Measurements from ENCODE around the gene TMEM202.
A peak's percentile ranks its signal among the peaks of the same experiment; 100 is the strongest.
"Not testable (repeated sequence)": the region's sequence is repeated elsewhere in the genome, so short reads cannot be mapped to it uniquely, and the experiment has no call there.

The TMEM202 gene, protein sequence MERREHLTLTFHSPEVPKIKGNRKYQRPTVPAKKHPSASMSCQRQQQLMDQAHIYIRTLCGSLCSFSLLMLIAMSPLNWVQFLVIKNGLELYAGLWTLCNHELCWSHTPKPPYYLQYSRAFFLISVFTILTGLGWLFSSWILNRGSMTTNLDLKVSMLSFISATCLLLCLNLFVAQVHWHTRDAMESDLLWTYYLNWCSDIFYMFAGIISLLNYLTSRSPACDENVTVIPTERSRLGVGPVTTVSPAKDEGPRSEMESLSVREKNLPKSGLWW

DNA sequence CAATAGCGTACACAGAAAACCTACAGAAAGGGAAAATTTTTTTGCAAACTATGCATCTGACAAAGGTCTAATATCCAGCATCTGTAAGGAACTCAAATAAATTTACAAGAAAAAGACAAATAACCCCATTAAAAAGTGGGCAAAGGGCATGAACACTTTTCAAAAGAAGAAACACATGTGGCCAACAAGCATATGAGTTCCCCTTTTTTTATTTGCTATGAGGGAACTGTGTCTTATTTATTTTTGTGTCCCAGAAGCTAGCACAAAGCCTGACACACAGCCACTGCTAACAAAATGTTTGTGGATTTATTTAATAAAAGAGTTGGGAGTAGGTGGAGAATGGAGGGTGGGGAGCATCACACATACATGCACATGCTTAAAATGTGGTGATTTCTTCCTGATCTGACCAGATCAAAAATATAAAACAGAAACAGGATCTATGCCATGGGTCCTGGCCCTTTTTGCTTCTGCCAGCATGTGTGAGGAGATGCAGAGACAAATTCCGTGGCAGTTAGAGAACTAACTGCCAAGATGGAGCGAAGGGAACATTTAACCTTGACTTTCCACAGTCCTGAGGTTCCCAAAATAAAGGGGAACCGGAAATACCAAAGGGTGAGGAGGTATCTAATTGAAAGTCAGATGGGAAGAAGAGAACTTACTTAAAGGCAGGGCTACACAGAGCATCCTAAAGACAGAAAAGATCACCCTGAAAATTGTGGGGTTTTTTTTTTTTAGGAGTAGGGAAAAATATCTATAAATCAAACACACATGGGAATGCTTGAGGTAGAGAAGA lies at the start of gene TMEM202:
Gene TMEM202, plus strand, starts transcription at position 510 of the 793 bp plus-strand sequence. Its CDS starts 22 bp downstream, at position 532.
- DNase-seq, result no peak

DNA sequence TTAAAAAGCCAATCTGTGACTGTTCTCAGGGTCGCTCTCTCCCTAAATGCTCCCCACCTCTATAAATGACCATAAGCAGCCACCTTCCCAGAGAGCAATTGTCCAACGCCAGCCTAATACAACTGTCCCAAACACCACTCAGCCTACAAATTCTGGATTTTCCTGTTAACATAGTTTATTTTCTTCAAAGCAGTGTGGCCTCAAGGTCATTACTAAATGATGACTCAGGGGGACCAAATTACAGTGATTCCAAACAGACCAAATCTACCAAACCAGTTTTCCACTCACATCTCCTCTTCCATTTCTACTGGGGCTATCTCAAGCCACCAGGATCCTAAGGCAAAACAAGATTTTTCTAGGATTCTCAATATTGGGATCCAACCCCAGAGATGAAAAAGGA lies 44.8 kb upstream of the TMEM202 start:
- no peak for DNase-seq

DNA sequence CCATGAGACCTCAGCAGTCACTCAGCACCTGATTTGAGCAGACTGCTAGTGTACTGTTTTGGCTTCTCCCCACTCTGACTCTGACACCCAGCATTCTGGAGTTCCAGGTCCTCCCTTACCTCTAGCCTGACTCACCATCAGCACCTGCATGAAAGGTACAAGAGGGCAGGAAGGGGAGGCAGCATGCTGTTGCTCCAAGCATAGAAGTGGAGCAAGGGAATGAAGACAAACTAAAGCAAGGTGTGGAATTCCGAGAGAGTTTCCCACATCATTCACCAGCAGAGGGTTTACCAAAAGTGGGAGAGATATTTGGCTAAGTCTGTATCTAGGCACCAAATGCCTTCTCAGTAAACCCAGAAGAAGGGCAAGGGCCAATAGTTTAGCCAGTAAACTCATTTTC lies 43.6 kb upstream of the TMEM202 start:
- no peak for DNase-seq

DNA sequence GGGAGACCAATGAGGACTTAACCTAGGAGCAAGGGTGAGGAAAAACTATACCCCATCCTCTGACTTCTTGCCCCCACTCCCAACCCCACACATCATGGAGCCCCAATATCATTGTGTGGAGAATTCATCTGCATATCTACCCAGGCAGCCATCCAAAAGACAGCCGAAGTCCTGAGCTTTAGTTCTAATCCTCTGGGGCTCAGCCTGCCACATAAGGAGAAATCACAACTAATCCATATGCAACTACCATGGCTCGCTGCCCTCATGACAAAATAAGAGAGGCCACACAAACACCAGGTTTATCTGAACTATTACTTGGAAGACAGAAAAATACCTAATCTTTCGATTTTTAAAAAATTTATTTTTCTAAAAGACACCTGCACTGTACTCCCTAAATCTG lies 40.0 kb upstream of the TMEM202 start:
- no peak for DNase-seq

DNA sequence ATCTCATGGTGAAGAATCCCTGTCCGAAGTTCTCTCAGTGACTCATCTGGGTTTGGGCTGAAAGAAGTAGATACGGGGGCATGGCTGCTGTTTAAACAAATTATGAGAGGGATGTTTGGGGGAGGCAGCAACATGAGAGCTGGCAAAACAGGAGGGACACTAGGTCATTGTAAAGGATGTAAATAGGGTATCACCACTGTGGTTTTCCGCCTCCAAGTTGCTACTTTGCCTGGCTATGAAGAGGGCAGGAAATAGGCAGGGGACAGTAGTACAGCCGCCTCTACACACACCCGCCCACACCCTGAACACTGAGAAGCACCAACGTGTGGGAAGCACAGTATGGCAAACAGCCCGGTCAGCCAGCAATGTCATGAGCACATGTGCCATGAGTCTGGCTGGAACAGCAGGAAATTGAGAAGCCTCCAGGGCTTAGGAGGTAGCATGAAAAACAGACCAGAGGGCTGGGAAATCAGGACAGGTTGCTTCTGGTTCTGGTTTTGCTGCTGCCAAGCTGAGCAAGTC lies 39.4 kb upstream of the TMEM202 start:
- DNase-seq, result no peak

DNA sequence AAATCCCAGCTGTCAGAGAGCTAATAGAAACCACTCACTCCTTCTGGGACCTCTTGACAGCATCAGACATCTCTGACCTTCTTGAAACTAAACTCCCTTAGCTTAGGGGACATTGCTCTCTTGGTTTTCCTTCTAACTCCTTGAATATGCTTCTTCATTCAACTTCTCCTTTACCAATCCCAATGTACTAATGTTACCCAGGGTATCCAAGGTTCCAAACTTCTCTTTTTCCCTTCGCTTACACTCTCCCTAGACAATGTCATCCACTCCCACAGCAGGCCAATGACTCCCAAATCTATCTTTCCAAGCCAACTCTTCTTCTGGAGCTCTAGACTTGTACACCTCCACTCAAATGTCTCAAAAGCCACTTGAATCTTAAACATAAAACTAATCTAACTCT lies 36.9 kb upstream of the TMEM202 start:
- no peak for DNase-seq

DNA sequence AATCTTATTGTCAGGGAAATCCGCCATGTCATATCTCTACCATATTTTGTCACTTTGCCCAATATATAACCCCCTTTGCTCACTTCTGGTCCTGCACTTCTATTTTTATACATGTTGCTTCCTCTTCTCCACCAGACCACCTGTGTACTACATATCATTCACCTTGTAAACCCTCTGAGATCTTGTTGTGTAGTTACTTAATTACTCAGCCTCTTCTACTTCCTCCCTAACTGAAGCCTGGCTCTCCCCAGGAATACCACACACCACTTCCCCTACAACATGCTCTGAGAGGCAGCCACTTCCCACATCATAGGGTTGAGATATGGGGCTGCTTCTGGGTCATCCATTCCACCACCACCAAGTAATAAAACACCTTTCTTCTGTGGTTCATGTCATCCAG lies 32.3 kb upstream of the TMEM202 start:
- DNase-seq, result no peak

DNA sequence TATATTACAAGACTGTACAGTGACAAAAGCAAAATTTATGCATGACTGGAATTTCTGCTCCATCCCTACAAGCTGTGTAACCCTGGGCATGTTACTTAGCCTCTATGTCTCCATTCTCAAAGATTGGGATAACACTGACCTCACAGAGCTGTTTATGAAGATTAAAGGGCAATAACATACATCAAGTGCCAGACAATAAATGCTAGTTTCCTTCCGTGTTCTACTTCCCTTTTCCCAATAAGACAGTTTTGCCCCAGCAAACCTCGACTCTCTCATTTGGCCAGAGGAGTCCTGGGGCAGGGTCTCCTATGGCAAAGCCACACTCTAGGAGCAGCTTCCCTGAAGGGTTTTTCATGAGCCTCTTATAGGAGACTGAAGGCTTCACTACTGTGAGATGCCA lies 29.8 kb upstream of the TMEM202 start:
- DNase-seq, result no peak

DNA sequence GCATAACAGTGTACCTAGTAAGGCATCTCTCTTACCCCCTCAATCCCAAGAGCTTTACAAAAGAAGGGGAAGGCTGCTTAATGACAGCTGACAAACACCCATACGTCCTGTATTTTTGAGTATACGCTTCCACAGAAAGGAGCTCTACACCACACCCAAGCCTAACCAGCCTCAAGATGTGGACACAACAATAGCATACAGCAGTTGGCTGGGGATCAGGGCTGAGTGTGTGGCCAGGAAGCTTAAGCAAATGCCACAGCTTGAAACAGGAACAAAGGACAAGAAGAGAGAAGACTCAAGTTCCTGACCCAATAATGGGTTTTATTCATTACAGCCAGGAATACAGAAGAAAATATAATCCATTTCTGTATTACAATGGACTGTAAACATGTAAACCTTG lies 29.2 kb upstream of the TMEM202 start:
- DNase-seq, result no peak

DNA sequence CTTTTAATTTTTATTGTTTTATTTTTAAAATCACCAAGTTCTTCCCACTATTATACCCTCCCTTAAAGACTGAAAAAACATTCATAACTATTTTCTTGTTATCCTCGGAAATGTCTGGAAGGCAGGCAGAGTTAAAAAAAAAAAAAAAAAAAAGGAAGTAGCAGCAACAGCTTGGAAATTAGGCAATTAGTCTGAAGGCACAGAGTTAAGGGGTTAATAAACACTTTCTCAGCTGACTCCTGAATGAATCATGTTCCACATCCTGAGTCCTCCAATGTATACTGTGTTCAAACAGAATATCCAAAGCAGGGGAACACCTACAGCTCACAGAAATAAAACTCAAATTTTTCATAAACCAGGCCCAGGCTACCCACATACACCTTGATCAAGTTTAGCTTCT lies 28.1 kb upstream of the TMEM202 start:
- no peak for DNase-seq

DNA sequence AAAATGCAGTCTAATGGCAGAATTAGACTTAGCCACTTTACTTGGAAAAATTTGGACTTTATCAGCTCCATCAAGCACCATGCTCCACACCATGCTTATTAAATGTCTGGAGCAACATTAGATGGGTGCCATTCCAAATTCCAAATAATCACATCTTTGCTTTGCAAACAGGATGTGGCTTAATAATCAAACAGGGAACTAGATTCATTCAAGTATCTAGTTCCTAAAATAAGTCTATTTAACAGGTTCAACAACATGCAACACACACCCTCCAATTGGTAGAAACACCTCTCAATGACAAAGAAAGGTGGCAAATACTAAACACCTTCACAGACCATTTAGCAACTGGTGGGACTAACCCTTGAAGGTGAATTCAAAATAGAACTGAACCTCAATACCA lies 25.7 kb upstream of the TMEM202 start:
- no peak for DNase-seq

DNA sequence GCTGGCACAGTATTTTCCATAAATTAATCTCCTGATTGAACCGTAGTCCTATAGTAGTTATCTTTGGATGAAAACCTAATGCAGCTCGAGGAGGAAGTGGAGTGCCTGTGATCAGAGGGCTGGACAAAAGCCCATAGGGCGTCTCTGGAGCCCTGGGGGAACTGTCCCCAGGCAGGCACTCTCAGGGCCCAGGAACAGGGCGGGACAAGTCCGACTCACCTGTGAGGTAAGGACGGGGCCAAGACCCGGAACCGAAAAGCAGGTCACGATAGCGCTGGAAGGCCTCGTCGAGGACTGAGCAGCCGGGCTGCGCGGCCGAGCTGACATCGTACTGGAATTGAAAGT lies 22.6 kb upstream of the TMEM202 start:
- no peak for DNase-seq

DNA sequence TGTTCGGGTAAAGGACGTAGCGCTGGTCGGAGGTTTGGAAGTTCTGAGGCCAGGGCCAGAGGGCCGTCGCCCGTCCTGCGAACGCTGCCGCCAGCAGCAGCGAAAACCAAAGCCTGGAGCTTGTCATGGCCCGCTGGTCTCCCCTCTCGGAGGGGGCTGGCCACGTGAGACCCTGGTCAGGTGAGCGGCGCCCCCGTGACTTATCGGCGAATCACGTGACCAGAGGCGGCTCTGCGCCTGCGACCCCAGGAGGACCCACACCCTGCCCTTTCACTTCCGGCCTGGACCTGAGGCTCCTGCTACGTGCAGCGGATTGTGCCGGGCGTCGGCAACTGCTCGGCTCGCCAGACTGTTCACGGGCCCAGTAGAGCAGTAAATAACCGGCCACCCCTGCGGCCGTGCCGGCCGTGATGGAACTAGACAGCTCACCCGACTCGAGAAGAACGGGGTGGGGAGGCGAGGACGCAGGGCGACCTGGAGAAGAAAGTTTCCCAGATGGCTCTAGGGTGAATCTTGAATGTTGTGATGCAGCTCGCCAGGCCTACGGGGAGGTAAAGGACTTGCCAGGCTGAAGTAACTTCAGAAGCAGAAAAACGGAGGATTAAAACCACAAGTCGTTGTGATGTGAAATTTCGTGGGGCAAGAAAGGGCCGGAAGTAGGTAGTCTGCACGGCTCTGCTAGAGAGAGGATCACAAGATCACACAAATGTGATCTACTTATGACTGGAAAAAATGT lies 22.1 kb upstream of the TMEM202 start, which contains the start of gene HEXA:
Gene HEXA, minus strand, starts transcription at position 169 of the 736 bp plus-strand sequence. Its CDS starts 42 bp downstream, at position 127.
- DNase-seq, result peak; percentile 73

DNA sequence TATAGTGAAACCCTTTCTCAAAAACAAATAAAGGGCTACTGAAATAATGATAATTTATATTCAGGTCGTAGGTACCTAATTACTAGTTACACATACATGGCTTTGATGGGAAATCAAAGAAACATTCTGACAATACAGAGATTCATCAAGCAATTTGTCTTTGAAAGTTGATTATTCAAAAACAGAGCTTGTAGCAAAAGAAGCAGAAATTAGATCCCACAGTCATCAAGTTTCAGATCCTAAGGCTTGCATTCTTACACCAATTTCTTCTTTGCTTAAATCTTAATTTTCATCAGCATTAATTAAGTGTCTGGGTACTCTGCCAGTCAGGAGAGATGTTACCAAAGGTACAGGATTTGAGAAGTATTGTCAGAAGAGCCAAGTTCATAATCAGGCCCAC lies 20.8 kb upstream of the TMEM202 start:
- DNase-seq, result no peak

DNA sequence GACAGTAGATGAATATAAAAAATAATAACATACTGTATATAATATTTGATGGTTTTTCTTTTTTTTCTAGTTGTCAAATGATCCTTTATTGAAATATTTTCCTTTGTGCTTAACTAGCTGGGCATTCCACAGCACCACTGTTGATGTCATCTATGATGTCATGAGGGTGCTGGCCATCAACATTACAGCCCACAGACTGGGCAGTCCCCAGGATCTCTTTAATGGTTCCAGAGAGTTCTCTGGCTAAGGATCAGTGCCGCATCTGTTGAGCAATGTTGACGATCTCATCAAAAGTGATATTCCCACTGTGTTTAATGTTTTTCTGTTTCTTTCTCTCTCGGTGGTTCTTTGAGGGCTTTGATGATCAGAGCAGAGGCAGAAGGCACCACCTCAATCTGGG lies 19.0 kb upstream of the TMEM202 start:
- not testable (repeated sequence) for DNase-seq

DNA sequence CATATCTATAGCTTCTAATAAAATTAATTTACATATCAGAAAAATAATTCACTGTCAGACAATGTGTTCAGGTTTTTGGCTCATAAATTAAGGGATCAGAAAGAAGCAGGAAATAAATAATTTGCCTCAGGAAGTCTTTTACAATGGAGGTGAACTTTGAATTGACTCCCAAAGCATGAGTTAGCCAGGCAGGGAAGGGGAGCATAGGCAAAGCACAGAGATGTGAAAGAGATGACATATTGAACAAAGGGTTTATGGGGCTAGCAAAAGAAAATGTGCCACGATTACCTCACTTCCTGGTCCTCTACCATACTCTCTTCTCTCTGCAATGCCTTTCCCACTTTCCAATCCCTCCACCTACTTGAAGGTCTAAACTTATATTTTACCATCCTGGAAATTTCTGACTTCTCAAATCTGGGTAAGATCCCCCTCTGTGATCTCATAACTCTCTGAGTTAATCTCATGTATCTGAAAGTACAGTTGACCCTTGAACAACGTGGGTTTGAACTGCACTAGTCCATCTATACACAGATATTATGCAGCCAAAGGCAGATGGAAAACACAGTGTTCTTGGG lies 18.2 kb upstream of the TMEM202 start:
- DNase-seq, result no peak

DNA sequence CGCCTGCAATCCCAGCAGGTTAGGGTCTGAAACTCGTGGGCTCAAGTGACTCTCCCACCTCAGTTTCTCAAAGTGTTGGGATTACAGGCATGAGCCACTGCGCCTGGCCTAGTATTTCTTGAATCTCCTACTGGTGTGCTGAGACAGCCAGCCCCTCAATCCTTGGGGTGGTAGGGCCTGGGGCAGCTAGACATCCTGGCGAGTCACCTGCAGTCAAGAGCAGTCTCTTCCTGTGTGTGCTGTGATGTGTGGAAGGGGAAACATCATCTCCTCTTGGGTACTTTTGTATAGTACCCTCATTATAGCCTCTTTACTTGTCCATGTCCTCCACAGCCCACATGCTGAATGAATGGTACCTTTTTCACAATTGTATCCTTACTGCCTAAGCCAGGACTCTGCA lies 17.4 kb upstream of the TMEM202 start:
- no peak for DNase-seq

DNA sequence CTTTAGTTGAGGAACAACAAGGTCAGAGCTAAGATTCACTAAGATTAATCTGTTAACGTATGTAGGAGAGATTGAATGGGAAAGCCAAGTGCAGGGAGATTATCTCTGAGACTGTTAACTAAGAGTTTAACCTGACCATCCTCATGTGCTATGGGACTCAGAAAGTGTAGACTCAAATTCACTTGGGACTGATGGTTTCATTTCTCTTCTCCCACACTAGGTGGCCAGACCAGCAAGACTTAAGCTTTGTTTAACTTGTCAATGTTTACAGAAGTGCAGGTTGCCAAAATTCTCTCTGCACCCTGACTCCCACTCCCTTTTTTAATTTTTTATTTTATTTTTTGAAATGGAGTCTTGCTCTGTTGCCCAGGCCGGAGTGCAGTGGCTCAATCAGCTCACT lies 16.0 kb upstream of the TMEM202 start:
- no peak for DNase-seq

DNA sequence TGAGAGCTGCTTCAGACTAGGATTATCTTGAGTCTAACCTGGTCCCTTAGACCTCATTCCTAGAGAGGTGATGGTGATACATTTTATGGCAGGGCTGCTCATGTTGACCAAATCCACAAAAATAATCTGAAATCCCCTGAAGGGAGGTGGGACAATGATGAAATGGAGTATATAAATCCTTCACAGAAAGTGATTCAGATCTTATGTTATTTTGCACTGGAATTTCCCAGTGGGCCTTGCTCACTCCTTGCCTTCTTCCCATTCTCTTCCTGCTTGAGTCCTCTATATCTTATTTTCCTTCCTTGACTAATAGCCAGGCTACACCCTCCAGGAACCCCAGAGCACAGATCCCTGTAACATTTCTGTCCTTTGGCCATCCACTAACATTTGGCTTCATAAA lies 10.4 kb upstream of the TMEM202 start:
- DNase-seq, result no peak

DNA sequence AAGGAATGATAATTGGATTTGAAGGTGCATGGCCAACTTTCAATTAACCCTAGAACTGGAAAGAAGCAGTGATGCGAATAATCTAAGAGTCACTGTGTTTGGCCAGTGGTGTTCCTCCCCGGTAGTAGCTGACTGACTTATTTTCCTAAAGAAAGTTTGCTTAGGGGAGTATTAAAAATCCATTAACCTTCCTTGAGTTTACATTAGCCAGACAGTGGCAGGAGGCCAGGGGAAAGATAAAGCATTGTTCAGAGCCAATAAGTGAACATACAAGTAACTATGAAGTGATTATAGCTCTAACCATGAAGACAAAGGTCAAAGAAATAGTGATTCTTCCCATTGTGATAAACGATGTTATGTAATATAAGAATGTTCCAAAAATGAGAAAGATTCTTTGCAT lies 8.9 kb upstream of the TMEM202 start:
- DNase-seq, result no peak

DNA sequence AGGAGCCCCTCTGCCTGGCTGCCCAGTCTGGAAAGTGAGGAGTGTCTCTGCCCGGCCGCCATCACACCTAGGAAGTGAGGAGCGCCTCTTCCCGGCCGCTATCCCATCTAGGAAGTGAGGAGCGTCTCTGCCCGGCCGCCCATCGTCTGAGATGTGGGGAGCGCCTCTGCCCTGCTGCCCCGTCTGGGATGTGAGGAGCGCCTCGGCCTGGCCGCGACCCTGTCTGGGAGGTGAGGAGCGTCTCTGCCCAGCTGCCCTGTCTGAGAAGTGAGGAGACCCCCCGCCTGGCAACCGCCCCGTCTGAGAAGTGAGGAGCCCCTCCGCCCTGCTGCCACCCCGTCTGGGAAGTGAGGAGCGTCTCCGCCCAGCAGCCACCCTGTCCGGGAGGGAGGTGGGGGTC lies 1.8 kb upstream of the TMEM202 start:
- not testable (repeated sequence) for DNase-seq

DNA sequence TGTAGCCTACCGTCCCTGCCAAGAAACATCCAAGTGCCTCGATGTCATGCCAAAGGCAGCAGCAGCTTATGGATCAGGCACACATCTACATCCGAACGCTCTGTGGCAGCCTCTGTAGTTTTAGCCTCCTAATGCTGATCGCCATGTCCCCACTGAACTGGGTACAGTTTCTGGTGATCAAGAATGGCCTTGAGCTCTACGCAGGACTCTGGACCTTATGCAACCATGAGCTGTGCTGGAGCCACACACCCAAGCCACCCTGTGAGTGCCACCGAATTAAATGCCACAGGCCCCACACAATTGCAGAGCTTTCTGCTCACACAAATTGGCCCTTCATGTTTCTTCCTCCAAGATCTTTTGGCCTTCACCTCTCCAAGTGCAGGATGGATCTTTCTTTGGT lies 543 bp downstream of the TMEM202 start:
- no peak for DNase-seq

DNA sequence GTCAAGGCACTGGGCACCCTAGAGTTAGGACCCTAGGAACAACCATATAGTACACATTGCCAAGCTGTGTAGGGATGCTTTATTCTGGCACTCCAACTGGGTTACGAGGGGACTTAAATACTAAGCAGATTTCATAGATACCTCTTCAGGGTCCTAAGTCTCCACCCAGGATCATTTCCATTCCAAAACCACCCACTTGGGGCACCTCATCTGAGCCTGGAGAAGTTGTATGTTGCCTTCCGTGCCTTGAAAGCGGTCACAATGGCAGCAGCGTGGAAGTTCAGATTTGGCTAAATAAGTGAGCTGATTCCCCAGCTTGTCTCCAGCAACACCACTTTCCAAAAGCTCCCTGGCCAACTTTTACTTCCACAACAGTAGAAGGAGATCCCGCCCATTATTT lies 4.6 kb downstream of the TMEM202 start:
- DNase-seq, result no peak
